ENCODE data around the gene LEPROT. TPM values are rescaled to one million over a fixed set of nuclear protein-coding genes. Genes with fewer than 3 reads are reported as not detected.

Gene LEPROT
- total RNA-seq, 1 donor from 2014 or later: 56.0 TPM

DNA sequence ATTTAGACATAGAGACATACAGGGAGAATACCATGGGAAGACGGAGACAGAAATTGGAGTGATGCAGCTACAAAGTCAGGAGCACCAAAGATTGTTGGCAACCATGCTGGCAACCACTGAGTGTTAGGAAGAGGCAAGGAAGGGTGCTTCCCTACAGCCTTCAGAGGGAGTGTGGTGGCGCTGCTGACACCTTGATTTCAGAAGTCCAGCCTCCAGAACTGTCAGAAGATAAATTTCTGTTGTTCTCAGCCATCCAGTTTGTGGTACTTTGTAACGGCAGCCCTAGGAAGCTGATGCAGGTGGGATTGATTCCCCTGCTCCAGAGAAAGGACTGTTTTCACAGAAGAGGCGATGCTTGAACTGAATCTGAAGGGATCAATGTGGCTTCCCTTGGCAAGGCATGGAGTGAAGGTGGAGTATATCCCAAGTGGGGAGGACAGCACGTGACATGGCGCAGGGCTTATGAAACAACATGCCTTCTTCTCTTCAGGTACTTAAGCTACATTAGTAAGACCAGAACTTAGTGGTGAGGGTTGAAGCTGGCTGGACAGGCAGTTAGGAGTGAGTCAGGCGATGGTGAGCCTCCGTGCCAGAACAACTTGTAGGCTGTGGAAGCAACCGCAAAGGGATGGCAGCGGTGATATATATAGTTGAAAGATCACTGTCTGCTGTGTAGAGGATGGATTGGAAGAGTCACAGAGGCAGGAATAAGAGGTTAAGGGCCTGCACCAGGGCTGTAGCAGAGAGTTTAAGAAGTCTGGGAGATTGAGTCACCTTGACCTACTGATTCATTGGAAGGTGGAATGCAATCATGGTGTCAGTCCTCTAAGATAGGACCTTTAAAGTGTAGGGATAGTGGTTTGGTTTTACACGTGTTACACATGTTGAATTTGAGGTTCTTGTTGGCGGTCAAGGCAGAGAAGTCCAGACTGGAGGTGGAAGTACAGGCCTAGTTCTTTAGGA lies 2.1 kb downstream of the LEPROT start:
- no peak for DNase-seq
- peaks cover 7% of the 10 kb centered on the region for H3K4me1 Mint-ChIP-seq (ENCODE audit: low read depth, unreplicated experiment)
- TF ChIP-seq, protein P1, sequence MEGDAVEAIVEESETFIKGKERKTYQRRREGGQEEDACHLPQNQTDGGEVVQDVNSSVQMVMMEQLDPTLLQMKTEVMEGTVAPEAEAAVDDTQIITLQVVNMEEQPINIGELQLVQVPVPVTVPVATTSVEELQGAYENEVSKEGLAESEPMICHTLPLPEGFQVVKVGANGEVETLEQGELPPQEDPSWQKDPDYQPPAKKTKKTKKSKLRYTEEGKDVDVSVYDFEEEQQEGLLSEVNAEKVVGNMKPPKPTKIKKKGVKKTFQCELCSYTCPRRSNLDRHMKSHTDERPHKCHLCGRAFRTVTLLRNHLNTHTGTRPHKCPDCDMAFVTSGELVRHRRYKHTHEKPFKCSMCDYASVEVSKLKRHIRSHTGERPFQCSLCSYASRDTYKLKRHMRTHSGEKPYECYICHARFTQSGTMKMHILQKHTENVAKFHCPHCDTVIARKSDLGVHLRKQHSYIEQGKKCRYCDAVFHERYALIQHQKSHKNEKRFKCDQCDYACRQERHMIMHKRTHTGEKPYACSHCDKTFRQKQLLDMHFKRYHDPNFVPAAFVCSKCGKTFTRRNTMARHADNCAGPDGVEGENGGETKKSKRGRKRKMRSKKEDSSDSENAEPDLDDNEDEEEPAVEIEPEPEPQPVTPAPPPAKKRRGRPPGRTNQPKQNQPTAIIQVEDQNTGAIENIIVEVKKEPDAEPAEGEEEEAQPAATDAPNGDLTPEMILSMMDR (IDR thresholded peaks at IDR 0.05; ENCODE audit: partially characterized antibody, unreplicated experiment): no peak
- peak overlapping the region; percentile 12 for H3K27ac Mint-ChIP-seq (ENCODE audit: unreplicated experiment)
- H3K36me3 Mint-ChIP-seq (ENCODE audit: unreplicated experiment): no peaks in the 10 kb centered on the region
- H3K9me3 Mint-ChIP-seq (ENCODE audit: unreplicated experiment): peaks cover 8% of the 10 kb centered on the region
- peaks cover 3% of the 10 kb centered on the region for H3K27me3 Mint-ChIP-seq (ENCODE audit: unreplicated experiment)
- H3K4me3 Mint-ChIP-seq (ENCODE audit: unreplicated experiment): no peak overlapping the region

DNA sequence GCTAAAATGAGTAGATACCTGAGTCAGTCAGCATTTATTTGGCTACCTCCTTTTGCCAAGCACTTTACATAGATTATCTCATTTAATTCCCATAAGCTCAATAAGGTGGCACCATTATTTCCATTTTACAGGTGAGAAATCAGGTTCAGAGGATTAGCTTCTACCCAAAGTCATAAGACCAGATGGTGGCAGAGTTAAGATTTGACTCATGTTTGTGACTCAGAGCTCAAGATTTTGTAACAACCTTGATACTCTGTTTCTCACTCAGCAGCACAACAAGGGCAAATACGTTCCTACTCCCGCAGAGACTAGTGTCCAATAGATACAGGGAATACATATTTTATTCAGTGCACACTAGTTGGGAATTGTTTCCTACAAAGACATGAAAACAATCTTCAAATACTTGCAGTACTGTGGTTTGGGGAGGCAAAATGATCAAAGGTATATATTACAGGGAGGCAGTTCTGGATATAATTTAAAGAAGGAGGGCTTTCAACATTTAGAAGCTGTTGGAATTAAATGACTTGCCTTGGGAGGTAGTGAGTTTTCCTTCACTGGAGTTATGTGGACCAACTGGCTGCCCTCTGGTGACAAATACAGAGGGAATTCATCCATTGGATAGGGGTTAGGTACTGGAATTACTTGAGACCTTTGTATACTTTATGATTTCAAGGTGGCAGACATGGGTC lies 3.6 kb downstream of the LEPROT start:
- H3K9me3 Mint-ChIP-seq (ENCODE audit: unreplicated experiment): peaks cover 8% of the 10 kb centered on the region
- TF ChIP-seq, protein P1 (IDR thresholded peaks at IDR 0.05; ENCODE audit: partially characterized antibody, unreplicated experiment): no peak
- no peak overlapping the region for H3K4me3 Mint-ChIP-seq (ENCODE audit: unreplicated experiment)
- no peak for DNase-seq
- no peaks in the 10 kb centered on the region for H3K36me3 Mint-ChIP-seq (ENCODE audit: unreplicated experiment)
- peaks cover 7% of the 10 kb centered on the region for H3K4me1 Mint-ChIP-seq (ENCODE audit: low read depth, unreplicated experiment)
- peaks cover 3% of the 10 kb centered on the region for H3K27me3 Mint-ChIP-seq (ENCODE audit: unreplicated experiment)
- peak overlapping the region; percentile 62 for H3K27ac Mint-ChIP-seq (ENCODE audit: unreplicated experiment)

DNA sequence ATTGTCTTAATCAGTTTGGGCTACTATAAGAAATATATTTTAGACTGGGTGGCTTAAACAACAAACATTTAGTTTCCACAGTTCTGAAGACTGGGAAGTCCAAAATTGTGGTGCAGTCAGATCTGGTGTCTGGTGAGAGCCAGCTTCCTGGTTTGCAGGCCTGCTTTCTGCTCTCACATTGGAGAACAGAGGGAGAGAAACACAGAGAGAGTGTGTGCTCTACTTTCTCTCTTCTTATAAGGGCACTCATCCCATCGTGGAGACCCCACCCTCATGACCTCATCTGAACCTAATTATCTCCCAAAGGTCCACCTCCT lies 4.1 kb downstream of the LEPROT start:
- H3K27me3 Mint-ChIP-seq (ENCODE audit: unreplicated experiment): peaks cover 3% of the 10 kb centered on the region
- peaks cover 4% of the 10 kb centered on the region for H3K4me1 Mint-ChIP-seq (ENCODE audit: low read depth, unreplicated experiment)
- TF ChIP-seq, protein P1 (IDR thresholded peaks at IDR 0.05; ENCODE audit: partially characterized antibody, unreplicated experiment): no peak
- no peak overlapping the region for H3K4me3 Mint-ChIP-seq (ENCODE audit: unreplicated experiment)
- peaks cover 7% of the 10 kb centered on the region for H3K9me3 Mint-ChIP-seq (ENCODE audit: unreplicated experiment)
- H3K36me3 Mint-ChIP-seq (ENCODE audit: unreplicated experiment): no peaks in the 10 kb centered on the region
- peak overlapping the region; percentile 63 for H3K27ac Mint-ChIP-seq (ENCODE audit: unreplicated experiment)
- DNase-seq: no peak

DNA sequence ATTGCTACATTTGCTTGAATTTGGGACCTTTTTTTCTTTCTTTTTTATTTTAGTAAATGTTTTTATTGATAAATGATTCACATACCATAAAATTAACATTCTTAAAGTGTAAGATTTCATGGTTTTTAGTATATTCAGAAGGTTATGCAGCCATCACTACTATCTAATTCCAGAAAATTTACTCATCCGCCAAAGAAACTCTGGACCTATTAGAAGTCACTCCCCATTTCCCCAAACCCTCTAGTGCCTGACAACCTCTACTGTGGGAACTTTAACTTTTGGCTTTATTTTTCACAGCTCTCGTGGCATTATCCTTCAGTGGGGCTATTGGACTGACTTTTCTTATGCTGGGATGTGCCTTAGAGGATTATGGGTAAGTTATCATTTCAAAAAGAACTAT lies 4.5 kb downstream of the LEPROT start:
- no peak for DNase-seq
- Mint-ChIP-seq H3K27me3 (ENCODE audit: unreplicated experiment) (no peaks in the 10 kb centered on the region), H3K4me1 (ENCODE audit: low read depth, unreplicated experiment) (peaks cover 3% of the 10 kb centered on the region), H3K4me3 (ENCODE audit: unreplicated experiment) (no peak overlapping the region), H3K27ac (ENCODE audit: unreplicated experiment) (no peak overlapping the region), H3K36me3 (ENCODE audit: unreplicated experiment) (no peaks in the 10 kb centered on the region), H3K9me3 (ENCODE audit: unreplicated experiment) (peaks cover 2% of the 10 kb centered on the region)
- TF ChIP-seq, protein P1 (IDR thresholded peaks at IDR 0.05; ENCODE audit: partially characterized antibody, unreplicated experiment): no peak

DNA sequence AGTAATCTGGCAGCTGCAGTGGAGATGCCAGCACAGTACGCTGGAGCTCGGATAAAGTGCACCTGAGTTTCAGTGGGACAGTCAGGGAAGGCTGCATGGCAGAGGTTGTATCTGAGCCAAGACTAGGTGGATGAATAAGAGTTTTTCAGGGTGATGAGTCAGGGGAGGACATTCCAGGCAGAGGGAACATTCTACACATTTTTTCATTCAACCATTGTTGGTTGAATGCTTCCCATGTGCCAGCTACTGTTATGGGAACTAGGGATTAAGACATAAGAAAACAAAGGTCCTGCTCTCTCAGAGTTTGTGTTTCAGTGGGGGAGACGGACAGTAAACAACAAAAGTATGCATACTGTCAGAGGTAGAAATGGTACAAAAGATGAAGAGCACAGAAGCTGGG lies 5.2 kb downstream of the LEPROT start:
- Mint-ChIP-seq H3K27ac (ENCODE audit: unreplicated experiment) (peak overlapping the region; percentile 3), H3K36me3 (ENCODE audit: unreplicated experiment) (no peaks in the 10 kb centered on the region), H3K4me1 (ENCODE audit: low read depth, unreplicated experiment) (peaks cover 3% of the 10 kb centered on the region), H3K4me3 (ENCODE audit: unreplicated experiment) (no peak overlapping the region), H3K27me3 (ENCODE audit: unreplicated experiment) (no peaks in the 10 kb centered on the region), H3K9me3 (ENCODE audit: unreplicated experiment) (no peaks in the 10 kb centered on the region)
- no peak for DNase-seq
- TF ChIP-seq, protein P1 (IDR thresholded peaks at IDR 0.05; ENCODE audit: partially characterized antibody, unreplicated experiment): no peak

All from glutamatergic neuron (in vitro differentiated cells).